Esophagus squamous epithelium (tissue), 5 donors: Measurements from ENCODE around the gene CLCF1. TPM values are rescaled to one million over a fixed set of nuclear protein-coding genes. Genes with fewer than 3 reads are reported as not detected.

ENCODE experiments used
- DNase-seq: peaks from one replicate; lab custom pipeline; 2025; lab: John Stamatoyannopoulos, UW
- H3K27ac ChIP-seq, 4 donors: fragments of 200-600 bp; sonication (generic); one replicate each; pipeline ENCODE4 v1.5.1; 2016 to 2019; ENCODE audit warnings: mild to moderate bottlenecking in 1 of 4
- H3K27me3 ChIP-seq, 4 donors: fragments of 200-600 bp; sonication (generic); 1 replicate in 3 of 4; 2 replicates in 1 of 4; pipeline versions ENCODE4 v1.5.1 to v1.6.0; 2017 to 2021; ENCODE audit warnings: antibody characterized with exemption in 1 of 4
- H3K36me3 ChIP-seq, 3 donors: fragments of 200-600 bp; sonication (generic); one replicate each; pipeline ENCODE4 v1.5.1; 2016 to 2019
- H3K4me1 ChIP-seq, 3 donors: fragments of 200-600 bp; sonication (generic); one replicate each; pipeline ENCODE4 v1.5.1; 2017 to 2019
- H3K4me3 ChIP-seq, 4 donors: fragments of 200-600 bp; sonication (generic); 1 replicate in 3 of 4; 2 replicates in 1 of 4; pipeline ENCODE4 v1.5.1; 2016 to 2019; ENCODE audit warnings: mild to moderate bottlenecking in 2 of 4, moderate library complexity in 1 of 4
- H3K9me3 ChIP-seq, 3 donors: fragments of 200-600 bp; sonication (generic); one replicate each; pipeline ENCODE4 v1.5.1; 2016 to 2019
- POLR2A ChIP-seq, 4 donors: fragments of 450-650 bp; IDR thresholded peaks; one replicate each; pipeline ENCODE4 v1.6.1; 2017; ENCODE audit warnings: antibody characterized with exemption in 4 of 4, mild to moderate bottlenecking in 4 of 4, moderate library complexity in 3 of 4
- WGBS, 2 donors: methylation state at CpG; one replicate each; pipeline ENCODE4 v1.1.5; 2018; 5-methylcytosine and 5-hydroxymethylcytosine counted together
- intact Hi-C: fragments of 100-400 bp; cut with DNase I; formaldehyde crosslinking; loops from one replicate; pipeline ENCODE4 v1.15.0; 2022
- total RNA-seq, 4 donors: library from RNA; depleted of rRNA; stranded (reverse); fragments of >200 nt; gene quantifications; one replicate each; pipeline ENCODE4 v1.1.0, GENCODE V29; 2016
- TF ChIP-seq, protein P1 (sequence below), 6 experiments: fragments of 450-650 bp in 4 of 6; fragments of 200-600 bp in 2 of 6; sonication (generic) in 2 of 6; IDR thresholded peaks; one replicate each; pipeline ENCODE4 v1.5.1; 2016 to 2019; ENCODE audit warnings: antibody characterized with exemption in 6 of 6, mild to moderate bottlenecking in 4 of 6, moderate library complexity in 4 of 6
- donor health status: DM: yes; HTN: yes; CAD: no.

CLCF1 gene
- total RNA-seq, 4 donors from 2014 or later: 2.3 to 6.8 (median 2.7) TPM

- WGBS, 2 donors: 0% methylated on average over 1 of the region's 73 CpGs; no CpG with 5 or more reads in 1 of the 2 donors
- H3K27ac ChIP-seq: peak within 1 kb of the TSS; percentile 90 to 98 (median 96)
- peak in 2 of 4 donors; percentile 48 to 76 for TF ChIP-seq POLR2A (IDR thresholded peaks at IDR 0.05)
- TF ChIP-seq, protein P1, sequence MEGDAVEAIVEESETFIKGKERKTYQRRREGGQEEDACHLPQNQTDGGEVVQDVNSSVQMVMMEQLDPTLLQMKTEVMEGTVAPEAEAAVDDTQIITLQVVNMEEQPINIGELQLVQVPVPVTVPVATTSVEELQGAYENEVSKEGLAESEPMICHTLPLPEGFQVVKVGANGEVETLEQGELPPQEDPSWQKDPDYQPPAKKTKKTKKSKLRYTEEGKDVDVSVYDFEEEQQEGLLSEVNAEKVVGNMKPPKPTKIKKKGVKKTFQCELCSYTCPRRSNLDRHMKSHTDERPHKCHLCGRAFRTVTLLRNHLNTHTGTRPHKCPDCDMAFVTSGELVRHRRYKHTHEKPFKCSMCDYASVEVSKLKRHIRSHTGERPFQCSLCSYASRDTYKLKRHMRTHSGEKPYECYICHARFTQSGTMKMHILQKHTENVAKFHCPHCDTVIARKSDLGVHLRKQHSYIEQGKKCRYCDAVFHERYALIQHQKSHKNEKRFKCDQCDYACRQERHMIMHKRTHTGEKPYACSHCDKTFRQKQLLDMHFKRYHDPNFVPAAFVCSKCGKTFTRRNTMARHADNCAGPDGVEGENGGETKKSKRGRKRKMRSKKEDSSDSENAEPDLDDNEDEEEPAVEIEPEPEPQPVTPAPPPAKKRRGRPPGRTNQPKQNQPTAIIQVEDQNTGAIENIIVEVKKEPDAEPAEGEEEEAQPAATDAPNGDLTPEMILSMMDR (IDR thresholded peaks at IDR 0.05): peak in 5 of 6 experiments; percentile 11 to 44 (median 33)
- H3K27me3 ChIP-seq: peaks cover 0 to 22% (median 0%) of the 10 kb centered on the region in 4 donors
- peak within 1 kb of the TSS; percentile 67 to 98 (median 84) for H3K4me3 ChIP-seq
- intact Hi-C loops: loop anchor here (5.0 kb wide), 1 partner anchor 101 kb away; no protein-coding TSS in a partner anchor
- peaks cover 18 to 41% (median 27%) of the 10 kb centered on the region in 3 donors for H3K36me3 ChIP-seq
- H3K9me3 ChIP-seq: no peaks in the 10 kb centered on the region
- peaks cover 20 to 79% (median 35%) of the 10 kb centered on the region in 3 donors for H3K4me1 ChIP-seq
- DNase-seq: peak; percentile 62
Measured at GRCh38 chr11:67401495-67402191, 28.2 kb upstream of the CLCF1 start, which contains the start of gene PPP1CA. Gene PPP1CA, minus strand, starts transcription at chr11:67401858. Its CDS starts 76 bp downstream, at chr11:67401782.

- H3K36me3 ChIP-seq: peaks cover 24 to 47% (median 27%) of the 10 kb centered on the region in 3 donors
- H3K27ac ChIP-seq: peak overlapping the region; percentile 90 to 98 (median 96)
- peaks cover 20 to 79% (median 35%) of the 10 kb centered on the region in 3 donors for H3K4me1 ChIP-seq
- TF ChIP-seq POLR2A (IDR thresholded peaks at IDR 0.05): no peak
- TF ChIP-seq, protein P1 (IDR thresholded peaks at IDR 0.05): peak in 1 of 6 experiments; percentile 3
- DNase-seq: no peak
- no peaks in the 10 kb centered on the region for H3K9me3 ChIP-seq
- H3K4me3 ChIP-seq: peak overlapping the region; percentile 67 to 98 (median 84)
- WGBS, 2 donors: 0 to 5% methylated on average over 6 to 8 of the region's 27 CpGs
- peaks cover 0 to 16% (median 0%) of the 10 kb centered on the region in 4 donors for H3K27me3 ChIP-seq
- intact Hi-C loops: loop anchor here (5.0 kb wide), 1 partner anchor 101 kb away; no protein-coding TSS in a partner anchor
Measured at GRCh38 chr11:67400942-67401494, 27.6 kb upstream of the CLCF1 start.

GRCh38 chr11:67400251-67400941, 27.0 kb upstream of the CLCF1 start:
- Histone ChIP-seq H3K4me3 (peak overlapping the region; percentile 67 to 98 (median 84)), H3K4me1 (peaks cover 20 to 78% (median 35%) of the 10 kb centered on the region in 3 donors), H3K27ac (peak overlapping the region; percentile 90 to 98 (median 96)), H3K36me3 (peaks cover 27 to 54% (median 27%) of the 10 kb centered on the region in 3 donors), H3K27me3 (peaks cover 0 to 10% (median 0%) of the 10 kb centered on the region in 4 donors), H3K9me3 (no peaks in the 10 kb centered on the region)
- no peak for TF ChIP-seq POLR2A (IDR thresholded peaks at IDR 0.05)
- TF ChIP-seq, protein P1 (IDR thresholded peaks at IDR 0.05): no peak
- intact Hi-C loops: loop anchor here (5.0 kb wide), 1 partner anchor 102 kb away; no protein-coding TSS in a partner anchor
- 15 to 23% methylated on average over 10 to 17 of the region's 23 CpGs for WGBS, 2 donors
- no peak for DNase-seq

DNA sequence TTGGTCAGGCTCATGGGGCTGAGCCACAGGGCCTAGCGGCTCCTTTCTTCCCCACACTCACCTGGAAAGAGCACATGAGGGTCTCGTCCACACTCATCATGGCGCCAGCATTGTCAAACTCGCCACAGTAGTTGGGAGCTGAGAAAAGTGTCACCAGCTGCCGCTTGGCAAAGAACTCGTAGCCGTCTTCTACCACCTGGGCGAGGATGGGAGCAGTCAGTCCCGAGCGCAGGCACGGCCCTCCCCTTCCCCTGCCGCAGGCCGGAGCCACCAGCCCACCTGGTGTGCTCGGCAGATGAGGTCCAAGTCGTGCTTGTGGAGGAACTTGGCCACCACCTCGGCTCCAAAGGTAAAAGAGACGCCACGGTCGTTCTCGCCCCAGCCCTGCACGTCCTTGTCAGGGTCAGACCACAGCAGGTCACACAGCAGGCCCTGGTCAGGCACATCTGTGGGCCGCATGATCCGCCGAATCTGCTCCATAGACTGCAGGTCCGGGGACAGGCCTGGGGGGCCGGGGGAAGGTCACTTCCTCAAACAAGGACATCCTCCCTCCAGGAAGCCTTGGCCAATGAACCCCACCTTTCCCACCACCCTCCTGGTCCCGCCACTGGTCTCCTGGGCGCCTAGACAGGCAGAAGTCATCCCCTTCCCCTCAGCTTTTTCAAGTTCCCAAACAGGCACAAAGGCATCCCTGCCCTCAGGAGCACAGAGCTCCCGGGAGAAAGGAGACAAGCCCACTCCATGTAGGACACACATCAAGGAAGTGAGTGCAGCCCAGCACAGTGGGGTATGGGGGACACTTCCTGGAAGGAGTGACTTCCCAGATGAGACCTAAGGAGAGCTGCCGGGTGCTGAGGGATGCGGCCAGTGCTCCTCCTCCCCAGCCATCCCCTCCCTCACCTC, 25.5 kb upstream of the CLCF1 start:
- Histone ChIP-seq H3K9me3 (no peaks in the 10 kb centered on the region), H3K36me3 (peaks cover 27 to 67% (median 27%) of the 10 kb centered on the region in 3 donors), H3K27ac (no peak overlapping the region), H3K4me1 (peaks cover 21 to 76% (median 35%) of the 10 kb centered on the region in 3 donors), H3K27me3 (peaks cover 0 to under 1% (median 0%) of the 10 kb centered on the region in 4 donors), H3K4me3 (no peak overlapping the region)
- WGBS, 2 donors: 50 to 74% methylated on average over 2 to 14 of the region's 31 CpGs
- DNase-seq: no peak
- no peak for TF ChIP-seq POLR2A (IDR thresholded peaks at IDR 0.05)
- intact Hi-C loops: no loop called here
